HG02870 (cell line): ENCODE data around the gene SPDYE17.
"Not testable (repeated sequence)": the region's sequence is repeated elsewhere in the genome, so short reads cannot be mapped to it uniquely, and the experiment has no call there.

Experiments
- ATAC-seq: cut with Tn5 transposase; IDR thresholded peaks from one replicate; pipeline ENCODE4 v1.9.1; 2021; ENCODE audit warnings: mild to moderate bottlenecking, moderate library complexity; ENCODE audit not compliant: unreplicated experiment

The SPDYE17 gene

GRCh38 chr7:76974336-76974735, 57.8 kb downstream of the SPDYE17 start:
- not testable (repeated sequence) for ATAC-seq

- ATAC-seq = not testable (repeated sequence)
These were observed 59.8 kb downstream of the SPDYE17 start for GRCh38 chr7:76972391-76972790.
